WTC11 (cell line): ENCODE measurements around the gene PLA2G4E. TPM values are rescaled to one million over a fixed set of nuclear protein-coding genes. Genes with fewer than 3 reads are reported as not detected.

Experiments
- ATAC-seq: fragments of 200-7000 bp; cut with Tn5 transposase; 2 replicates; pipeline ENCODE4 v1.10.0; 2021; ENCODE audit warnings: mild to moderate bottlenecking, moderate library complexity
- CTCF ChIA-PET: fragments of 300-600 bp; sonication (Branson Sonifier 250); formaldehyde crosslinking; loops from one replicate; lab custom pipeline; 2021; ENCODE audit warnings: antibody characterized with exemption; lab: Charles Lee
- POLR2A ChIA-PET: fragments of 350-600 bp; sonication (Branson Sonifier 250); formaldehyde crosslinking; loops from one replicate; lab custom pipeline; 2021; ENCODE audit warnings: antibody characterized with exemption; lab: Charles Lee
- DNase-seq: peaks from one replicate; pipeline ENCODE4 v3.0.0; 2021; ENCODE audit warnings: low spot score
- H3K27ac Mint-ChIP-seq: 2 replicates; pipeline ENCODE4 v1.8.0; 2021; ENCODE audit warnings: mixed read lengths
- H3K27me3 Mint-ChIP-seq: 2 replicates; pipeline ENCODE4 v1.8.0; 2021; ENCODE audit warnings: low read depth, mild to moderate bottlenecking, moderate library complexity, mixed read lengths
- H3K36me3 Mint-ChIP-seq: 2 replicates; pipeline ENCODE4 v1.8.0; 2021; ENCODE audit warnings: mixed read lengths
- H3K4me1 Mint-ChIP-seq: 2 replicates; pipeline ENCODE4 v1.8.0; 2022; ENCODE audit warnings: mixed read lengths
- H3K4me3 Mint-ChIP-seq: 2 replicates; pipeline ENCODE4 v1.8.0; 2021; ENCODE audit warnings: mild to moderate bottlenecking, moderate library complexity, mixed read lengths
- H3K9me3 Mint-ChIP-seq: 2 replicates; pipeline ENCODE4 v1.8.0; 2021; ENCODE audit warnings: mixed read lengths
- AR ChIP-seq: fragments of 250-450 bp; sonication (Bioruptor Pico); IDR thresholded peaks from 2 replicates; pipeline ENCODE4 v1.9.0; 2021; ENCODE audit warnings: mild to moderate bottlenecking
- ARID4B ChIP-seq: sonication (generic); formaldehyde crosslinking; IDR thresholded peaks from 2 replicates; pipeline ENCODE4 v1.8.0; 2023; ENCODE audit warnings: missing genetic modification reagents, mild to moderate bottlenecking, borderline replicate concordance
- CDX4 ChIP-seq: fragments of 250-450 bp; sonication (Bioruptor Pico); IDR thresholded peaks from 2 replicates; pipeline ENCODE4 v1.9.0; 2021; ENCODE audit warnings: moderate library complexity, mild to moderate bottlenecking, inconsistent platforms, borderline replicate concordance
- E2F1 ChIP-seq: sonication (generic); formaldehyde crosslinking; IDR thresholded peaks from 2 replicates; pipeline ENCODE4 v1.8.0; 2022; ENCODE audit warnings: mild to moderate bottlenecking, missing genetic modification reagents
- FOXP4 ChIP-seq: sonication (generic); formaldehyde crosslinking; IDR thresholded peaks from 2 replicates; pipeline ENCODE4 v1.8.0; 2022; ENCODE audit warnings: mild to moderate bottlenecking, missing genetic modification reagents
- GTF2I ChIP-seq: fragments of 250-450 bp; sonication (Bioruptor Pico); conservative IDR thresholded peaks from 2 replicates; pipeline ENCODE4 v1.4.0; 2021; ENCODE audit warnings: mild to moderate bottlenecking
- IRF2 ChIP-seq: sonication (generic); formaldehyde crosslinking; IDR thresholded peaks from 2 replicates; pipeline ENCODE4 v1.8.0; 2022; ENCODE audit warnings: low read depth, missing genetic modification reagents, borderline replicate concordance
- JAZF1 ChIP-seq: fragments of 250-450 bp; sonication (Bioruptor Pico); IDR thresholded peaks from 2 replicates; pipeline ENCODE4 v1.9.0; 2021; ENCODE audit warnings: moderate library complexity, mild to moderate bottlenecking, inconsistent platforms
- KAT7 ChIP-seq: sonication (generic); formaldehyde crosslinking; IDR thresholded peaks from 2 replicates; pipeline ENCODE4 v1.8.1; 2023; ENCODE audit warnings: missing genetic modification reagents, mild to moderate bottlenecking, borderline replicate concordance
- MAX ChIP-seq: sonication (generic); formaldehyde crosslinking; IDR thresholded peaks from 2 replicates; pipeline ENCODE4 v1.8.0; 2022; ENCODE audit warnings: mild to moderate bottlenecking, missing genetic modification reagents
- PRDM15 ChIP-seq: sonication (generic); formaldehyde crosslinking; IDR thresholded peaks from 2 replicates; pipeline ENCODE4 v1.8.0; 2022; ENCODE audit warnings: missing genetic modification reagents
- RORB ChIP-seq: fragments of 250-450 bp; sonication (Bioruptor Pico); IDR thresholded peaks from 2 replicates; pipeline ENCODE4 v1.9.0; 2021; ENCODE audit warnings: mild to moderate bottlenecking
- ZNF121 ChIP-seq: sonication (generic); formaldehyde crosslinking; IDR thresholded peaks from 2 replicates; pipeline ENCODE4 v1.8.0; 2023; ENCODE audit warnings: missing genetic modification reagents
- ZNF281 ChIP-seq: sonication (generic); formaldehyde crosslinking; IDR thresholded peaks from 2 replicates; pipeline ENCODE4 v1.8.0; 2023; ENCODE audit warnings: mild to moderate bottlenecking, missing genetic modification reagents
- total RNA-seq: library from RNA; stranded (reverse); gene quantifications from 3 replicates; pipeline ENCODE4 v1.2.3, GENCODE V29; 2021

PLA2G4E gene
- total RNA-seq, 1 experiment from 2014 or later: not detected

GRCh38 chr15:41949401-41950126 is 71.3 kb downstream of the PLA2G4E start:
- Mint-ChIP-seq H3K9me3 (no peaks in the 10 kb centered on the region), H3K36me3 (peaks cover 14% of the 10 kb centered on the region), H3K27me3 (no peaks in the 10 kb centered on the region)
- POLR2A ChIA-PET: no interaction called here
- ATAC-seq (peak; percentile 75), DNase-seq (peak; percentile 29)
- no peak for TF ChIP-seq KAT7 (CRISPR knock-in tag)
- TF ChIP-seq IRF2 (CRISPR knock-in tag): no peak
- TF ChIP-seq, all 79 proteins: peak for 0
- no peak overlapping the region for H3K4me3 Mint-ChIP-seq
- no peak overlapping the region for H3K27ac Mint-ChIP-seq
- peaks cover 12% of the 10 kb centered on the region for H3K4me1 Mint-ChIP-seq
- CTCF ChIA-PET: interaction anchor here (0.7 to 1.8 kb wide), 6 partner anchors 15 to 135 kb away, joined by 3 to 8 read pairs (median 4); partner anchors contain the start of gene EHD4

- ChIA-PET POLR2A (no interaction called here), CTCF (interaction anchor here (0.7 to 1.8 kb wide), 4 partner anchors 8 to 136 kb away, joined by 3 to 8 read pairs (median 4); partner anchors contain the start of gene EHD4)
- Mint-ChIP-seq H3K36me3 (peaks cover 14% of the 10 kb centered on the region), H3K27me3 (no peaks in the 10 kb centered on the region), H3K9me3 (no peaks in the 10 kb centered on the region), H3K4me3 (no peak overlapping the region), H3K4me1 (peaks cover 12% of the 10 kb centered on the region), H3K27ac (no peak overlapping the region)
- DNase-seq (no peak), ATAC-seq (no peak)
- no peak for TF ChIP-seq RORB (CRISPR knock-in tag)
- TF ChIP-seq AR (CRISPR knock-in tag): no peak
- no peak for TF ChIP-seq GTF2I (CRISPR knock-in tag)
- no peak for TF ChIP-seq JAZF1 (CRISPR knock-in tag)
- TF ChIP-seq CDX4 (CRISPR knock-in tag): no peak
- TF ChIP-seq ZNF281 (CRISPR knock-in tag): no peak
- no peak for TF ChIP-seq ZNF121 (CRISPR knock-in tag)
- TF ChIP-seq FOXP4 (CRISPR knock-in tag): no peak
- TF ChIP-seq E2F1: no peak
- TF ChIP-seq MAX: no peak
- no peak for TF ChIP-seq ARID4B (CRISPR knock-in tag)
- TF ChIP-seq IRF2 (CRISPR knock-in tag): no peak
- TF ChIP-seq PRDM15 (CRISPR knock-in tag): no peak
Observed at GRCh38 chr15:41948490-41948889, 72.4 kb downstream of the PLA2G4E start.
